ENCODE measurements around the gene PARD3. TPM values are rescaled to one million over a fixed set of nuclear protein-coding genes. Genes with fewer than 3 reads are reported as not detected.

The PARD3 gene
- total RNA-seq, 2 donors from 2014 or later: 36.1 to 48.5 TPM

GRCh38 chr10:34177445-34177844, 637.7 kb downstream of the PARD3 start:
- H3K4me3 ChIP-seq: no peak overlapping the region
- H3K4me1 ChIP-seq: no peaks in the 10 kb centered on the region

GRCh38 chr10:34176351-34176750, 638.7 kb downstream of the PARD3 start:
- H3K36me3 ChIP-seq (replicated peaks in 1 of 2; ENCODE audit: insufficient read depth in 1 of 2, low read depth in 2 of 2): no peaks in the 10 kb centered on the region
- H3K4me1 ChIP-seq: no peaks in the 10 kb centered on the region
- no peaks in the 10 kb centered on the region for H3K27me3 ChIP-seq
- intact Hi-C loops (cut with DNase I): no loop called here
- ATAC-seq (no peak), DNase-seq (no peak)
- H3K9me3 ChIP-seq: no peaks in the 10 kb centered on the region
- WGBS, 2 donors: 64 to 65% methylated on average over 5 of the region's 5 CpGs
- TF ChIP-seq CTCF (IDR thresholded peaks at IDR 0.05) (no peak), POLR2A (IDR thresholded peaks at IDR 0.05) (no peak)
- H3K4me3 ChIP-seq: no peak overlapping the region
- H3K27ac ChIP-seq: no peak overlapping the region

More at GRCh38 chr10:34177445-34177844, 637.7 kb downstream of the PARD3 start:
- Histone ChIP-seq H3K36me3 (replicated peaks in 1 of 2; ENCODE audit: insufficient read depth in 1 of 2, low read depth in 2 of 2) (no peaks in the 10 kb centered on the region), H3K9me3 (no peaks in the 10 kb centered on the region), H3K27me3 (no peaks in the 10 kb centered on the region), H3K27ac (no peak overlapping the region)
- 88 to 95% methylated on average over 11 of the region's 11 CpGs for WGBS, 2 donors
- ATAC-seq (no peak), DNase-seq (no peak)
- TF ChIP-seq POLR2A (IDR thresholded peaks at IDR 0.05): no peak
- no peak for TF ChIP-seq CTCF (IDR thresholded peaks at IDR 0.05)
- intact Hi-C loops (cut with DNase I): no loop called here

DNA sequence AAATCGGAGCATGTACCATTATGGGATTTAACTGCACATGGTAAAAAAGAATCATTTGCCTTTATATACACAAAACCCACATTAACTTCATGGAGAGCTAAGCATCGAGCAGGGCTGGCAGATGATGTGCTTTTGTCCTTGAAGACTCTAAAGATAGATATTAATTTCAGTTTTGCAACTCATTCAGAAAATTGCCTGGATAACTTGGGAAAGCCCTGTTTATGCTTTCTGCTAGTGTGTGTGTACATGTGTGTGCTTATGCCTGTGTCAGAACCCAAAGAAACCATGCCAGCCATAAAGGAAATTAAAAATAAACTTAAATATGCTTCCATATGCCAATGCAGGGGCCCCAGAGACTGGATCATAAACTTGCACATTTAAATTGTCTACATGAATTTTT, 640.0 kb downstream of the PARD3 start:
- no peak overlapping the region for H3K4me3 ChIP-seq
- DNase-seq (no peak), ATAC-seq (no peak)
- WGBS, 2 donors: 85 to 100% methylated on average over 2 of the region's 2 CpGs
- no peaks in the 10 kb centered on the region for H3K27me3 ChIP-seq
- no peaks in the 10 kb centered on the region for H3K9me3 ChIP-seq
- no peaks in the 10 kb centered on the region for H3K4me1 ChIP-seq
- no peak overlapping the region for H3K27ac ChIP-seq
- no peak for TF ChIP-seq CTCF (IDR thresholded peaks at IDR 0.05)
- intact Hi-C loops (cut with DNase I): no loop called here
- no peaks in the 10 kb centered on the region for H3K36me3 ChIP-seq (replicated peaks in 1 of 2; ENCODE audit: insufficient read depth in 1 of 2, low read depth in 2 of 2)

DNA sequence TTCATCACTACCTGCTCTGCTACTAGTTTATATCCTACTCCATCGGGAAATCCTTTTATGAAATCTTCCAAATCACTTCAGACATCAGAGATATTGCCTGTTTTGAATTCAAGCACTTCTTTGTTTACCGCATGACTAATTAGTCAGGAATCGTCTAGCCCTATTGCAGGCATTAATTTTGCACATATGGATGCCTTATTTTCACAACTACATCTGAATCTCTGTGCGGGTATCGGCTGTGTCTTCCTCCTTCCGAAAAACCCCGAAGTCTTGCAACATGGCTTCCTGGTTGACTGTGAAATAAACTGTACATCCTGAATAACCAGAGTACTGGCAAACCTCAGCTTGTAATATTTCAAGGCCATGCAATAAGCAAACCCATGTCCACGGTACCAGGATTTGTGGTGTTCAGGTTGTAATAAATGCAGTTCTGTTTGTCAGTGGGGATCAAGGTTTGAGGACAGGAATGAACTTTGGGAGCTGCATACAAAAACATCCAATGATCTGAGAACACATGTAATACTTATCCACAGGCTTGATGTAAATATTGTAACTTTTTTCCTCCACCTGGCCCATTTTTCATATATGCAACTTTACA, 642.1 kb downstream of the PARD3 start:
- ATAC-seq (no peak), DNase-seq (no peak)
- TF ChIP-seq POLR2A (IDR thresholded peaks at IDR 0.05) (no peak), CTCF (IDR thresholded peaks at IDR 0.05) (no peak)
- H3K36me3 ChIP-seq (replicated peaks in 1 of 2; ENCODE audit: insufficient read depth in 1 of 2, low read depth in 2 of 2): no peaks in the 10 kb centered on the region
- intact Hi-C loops (cut with DNase I): no loop called here
- H3K27ac ChIP-seq: no peak overlapping the region
- H3K4me3 ChIP-seq: no peak overlapping the region
- 69 to 86% methylated on average over 8 of the region's 8 CpGs for WGBS, 2 donors
- H3K27me3 ChIP-seq: no peaks in the 10 kb centered on the region
- H3K4me1 ChIP-seq: no peaks in the 10 kb centered on the region
- H3K9me3 ChIP-seq: no peaks in the 10 kb centered on the region

- intact Hi-C loops (cut with DNase I): no loop called here
- H3K27ac ChIP-seq: no peak overlapping the region
Observed at GRCh38 chr10:34171957-34172527, 643.1 kb downstream of the PARD3 start.

More at GRCh38 chr10:34171957-34172527, 643.1 kb downstream of the PARD3 start:
- WGBS, 2 donors: 71 to 89% methylated on average over 4 of the region's 4 CpGs
- Histone ChIP-seq H3K27me3 (no peaks in the 10 kb centered on the region), H3K36me3 (replicated peaks in 1 of 2; ENCODE audit: insufficient read depth in 1 of 2, low read depth in 2 of 2) (no peaks in the 10 kb centered on the region), H3K4me1 (no peaks in the 10 kb centered on the region), H3K4me3 (no peak overlapping the region), H3K9me3 (no peaks in the 10 kb centered on the region)
- ATAC-seq: no peak
- no peak for TF ChIP-seq CTCF (IDR thresholded peaks at IDR 0.05)
- TF ChIP-seq POLR2A (IDR thresholded peaks at IDR 0.05): no peak
- DNase-seq: no peak
